Neuronal stem cell (in vitro differentiated cells): Measurements from ENCODE around the gene RTBDN.
A peak's percentile ranks its signal among the peaks of the same experiment; 100 is the strongest.

Source experiments
- DNase-seq: peaks from one replicate; pipeline ENCODE4 v3.0.0-alpha.2; 2013; ENCODE audit warnings: low spot score
- H2AFZ ChIP-seq: one replicate; pipeline ENCODE4 v1.6.1; 2013; ENCODE audit warnings: mild to moderate bottlenecking, low read length, inconsistent platforms
- H2AK5ac ChIP-seq: 2 replicates; pipeline ENCODE4 v1.6.1; 2013; ENCODE audit warnings: low read depth, mild to moderate bottlenecking, inconsistent platforms, low read length, moderate library complexity, mixed read lengths
- H2BK120ac ChIP-seq: 2 replicates; pipeline ENCODE4 v1.6.1; 2013; ENCODE audit warnings: low read depth, mild to moderate bottlenecking, inconsistent platforms, low read length, moderate library complexity, mixed read lengths
- H2BK12ac ChIP-seq: one replicate; pipeline ENCODE4 v1.6.1; 2013; ENCODE audit warnings: low read length, inconsistent platforms
- H2BK15ac ChIP-seq: 2 replicates; pipeline ENCODE4 v1.6.1; 2013; ENCODE audit warnings: mild to moderate bottlenecking, low read length, inconsistent platforms, mixed read lengths
- H2BK5ac ChIP-seq: one replicate; pipeline ENCODE4 v1.6.1; 2013; ENCODE audit warnings: inconsistent platforms, mild to moderate bottlenecking, low read length, moderate library complexity
- H3K14ac ChIP-seq: one replicate; pipeline ENCODE4 v1.6.1; 2013; ENCODE audit warnings: low read length, inconsistent platforms
- H3K18ac ChIP-seq: 2 replicates; pipeline ENCODE4 v1.6.1; 2013; ENCODE audit warnings: low read length, inconsistent platforms
- H3K23ac ChIP-seq: 2 replicates; pipeline ENCODE4 v1.6.1; 2013; ENCODE audit warnings: low read depth, mild to moderate bottlenecking, mixed read lengths, low read length, inconsistent platforms; ENCODE audit not compliant: poor library complexity
- H3K27ac ChIP-seq: replicated peaks from 3 replicates; pipeline ENCODE4 v1.5.1; 2013; ENCODE audit warnings: low read length, inconsistent platforms
- H3K27me3 ChIP-seq, 3 experiments: 2 replicates each; pipeline ENCODE4 v1.6.1; 2013; ENCODE audit warnings: low read length in 3 of 3, mild to moderate bottlenecking in 2 of 3, inconsistent platforms in 1 of 3, low read depth in 1 of 3, mixed read lengths in 1 of 3, moderate library complexity in 1 of 3; ENCODE audit not compliant: control insufficient read depth in 3 of 3, insufficient read depth in 3 of 3
- H3K36me3 ChIP-seq, 2 donors: replicated peaks in 1 of 2; 2 replicates each; pipeline ENCODE4 v1.6.1; 2013; ENCODE audit warnings: low read length in 2 of 2; ENCODE audit not compliant: control insufficient read depth in 2 of 2, insufficient read depth in 2 of 2
- H3K4ac ChIP-seq: 2 replicates; pipeline ENCODE4 v1.6.1; 2013; ENCODE audit warnings: inconsistent platforms, mild to moderate bottlenecking, low read length, moderate library complexity
- H3K4me1 ChIP-seq, 2 donors: 1 replicate in 1 of 2; 2 replicates in 1 of 2; pipeline ENCODE4 v1.6.1; 2013; ENCODE audit warnings: low read length in 2 of 2, low read depth in 1 of 2; ENCODE audit not compliant: control insufficient read depth in 2 of 2, insufficient read depth in 1 of 2
- H3K4me2 ChIP-seq: one replicate; pipeline ENCODE4 v1.6.1; 2013; ENCODE audit warnings: mild to moderate bottlenecking, low read length, inconsistent platforms; ENCODE audit not compliant: insufficient read depth, poor library complexity, severe bottlenecking
- H3K4me3 ChIP-seq, 2 donors: 2 replicates each; pipeline ENCODE4 v1.5.1; 2013; ENCODE audit warnings: low read length in 2 of 2, mild to moderate bottlenecking in 2 of 2, inconsistent platforms in 1 of 2, moderate library complexity in 1 of 2
- H3K79me1 ChIP-seq: one replicate; pipeline ENCODE4 v1.6.1; 2013; ENCODE audit warnings: low read depth, mild to moderate bottlenecking, inconsistent platforms, low read length, moderate library complexity
- H3K9ac ChIP-seq: one replicate; pipeline ENCODE4 v1.6.1; 2013; ENCODE audit warnings: mild to moderate bottlenecking, low read depth, low read length, inconsistent platforms; ENCODE audit not compliant: poor library complexity
- H3K9me3 ChIP-seq, 2 donors: replicated peaks in 1 of 2; 2 replicates each; pipeline versions ENCODE3 to v1.6.1; 2013; ENCODE audit warnings: low read length in 2 of 2, mild to moderate bottlenecking in 2 of 2, inconsistent platforms in 1 of 2, low read depth in 1 of 2, mixed read lengths in 1 of 2, moderate library complexity in 1 of 2; ENCODE audit not compliant: control insufficient read depth in 2 of 2, insufficient read depth in 1 of 2
- H4K8ac ChIP-seq: one replicate; pipeline ENCODE4 v1.6.1; 2013; ENCODE audit warnings: low read depth, mild to moderate bottlenecking, inconsistent platforms, low read length, moderate library complexity
- H4K91ac ChIP-seq: one replicate; pipeline ENCODE4 v1.6.1; 2013; ENCODE audit warnings: low read length, low read depth, mild to moderate bottlenecking, inconsistent platforms; ENCODE audit not compliant: poor library complexity
- WGBS, 2 donors: extraction: QIAGEN DNeasy Blood & Tissue Kit; methylation state at CpG; one replicate each; pipeline ENCODE4 v1.1.7; 2013; ENCODE audit warnings: missing lambda C conversion rate in 2 of 2, mixed read lengths in 1 of 2; ENCODE audit not compliant: insufficient read length in 2 of 2, insufficient replicate concordance in 1 of 2; ENCODE audit errors: extremely low coverage in 2 of 2; 5-methylcytosine and 5-hydroxymethylcytosine counted together

RTBDN gene

GRCh38 chr19:12838886-12839756 is 4.7 kb upstream of the RTBDN start:
- no peak overlapping the region for H4K91ac ChIP-seq
- H2BK12ac ChIP-seq, result no peak overlapping the region
- H3K36me3 ChIP-seq, result peaks cover 0 to 3% of the 10 kb centered on the region in 2 donors
- H3K14ac ChIP-seq, result no peak overlapping the region
- peak overlapping the region; percentile 88 for H3K4me2 ChIP-seq
- no peak overlapping the region for H2AK5ac ChIP-seq
- peaks cover 10 to 22% of the 10 kb centered on the region in 2 donors for H3K4me1 ChIP-seq
- H2BK15ac ChIP-seq, result peak overlapping the region; percentile 62
- WGBS, 2 donors, result no CpG with 5 or more reads among the region's 21 CpGs
- H2AFZ ChIP-seq, result peak overlapping the region; percentile 98
- no peak overlapping the region for H3K4ac ChIP-seq
- H3K4me3 ChIP-seq, result peak overlapping the region; percentile 68 to 86
- no peak overlapping the region for H3K27ac ChIP-seq
- H2BK5ac ChIP-seq, result no peak overlapping the region
- H3K27me3 ChIP-seq, result peaks cover 10 to 27% (median 25%) of the 10 kb centered on the region in 3 experiments
- peak overlapping the region; percentile 73 for H3K9ac ChIP-seq
- no peaks in the 10 kb centered on the region for H3K79me1 ChIP-seq
- H2BK120ac ChIP-seq, result no peak overlapping the region
- no peak for DNase-seq
- peak overlapping the region; percentile 85 for H3K18ac ChIP-seq
- no peaks in the 10 kb centered on the region for H3K9me3 ChIP-seq
- H3K23ac ChIP-seq, result peak overlapping the region; percentile 32
- H4K8ac ChIP-seq, result no peak overlapping the region

- Histone ChIP-seq H3K4me3 (peak within 1 kb of the TSS; percentile 68 to 86), H2BK120ac (no peak within 1 kb of the TSS), H2BK12ac (no peak within 1 kb of the TSS), H2BK5ac (no peak within 1 kb of the TSS), H3K27me3 (peaks cover 12 to 31% (median 30%) of the 10 kb centered on the region in 3 experiments), H3K4me1 (peaks cover 10 to 22% of the 10 kb centered on the region in 2 donors), H3K18ac (peak within 1 kb of the TSS; percentile 85), H3K23ac (peak within 1 kb of the TSS; percentile 32), H4K8ac (no peak within 1 kb of the TSS), H2AFZ (peak within 1 kb of the TSS; percentile 98), H2BK15ac (peak within 1 kb of the TSS; percentile 62), H3K36me3 (peaks cover 0 to 3% of the 10 kb centered on the region in 2 donors), H3K4ac (no peak within 1 kb of the TSS), H4K91ac (no peak within 1 kb of the TSS), H2AK5ac (no peak within 1 kb of the TSS), H3K14ac (no peak within 1 kb of the TSS), H3K4me2 (peak within 1 kb of the TSS; percentile 88), H3K9me3 (no peaks in the 10 kb centered on the region), H3K27ac (no peak within 1 kb of the TSS), H3K79me1 (no peaks in the 10 kb centered on the region), H3K9ac (peak within 1 kb of the TSS; percentile 78)
- WGBS, 2 donors, result no CpG with 5 or more reads among the region's 69 CpGs
- DNase-seq, result no peak
Measured at GRCh38 chr19:12838182-12838885, 4.0 kb upstream of the RTBDN start, which contains the start of gene MAST1. TSS of gene MAST1 (plus strand) at chr19:12838515. CDS start at chr19:12838573, 58 bp downstream.

- Histone ChIP-seq H3K4me3 (no peak overlapping the region), H3K4me2 (no peak overlapping the region), H4K91ac (no peak overlapping the region), H2BK15ac (no peak overlapping the region), H3K79me1 (no peaks in the 10 kb centered on the region), H2BK5ac (no peak overlapping the region), H3K9ac (no peak overlapping the region), H3K14ac (no peak overlapping the region), H3K18ac (no peak overlapping the region), H2AFZ (no peak overlapping the region), H3K27me3 (peaks cover 12 to 39% (median 38%) of the 10 kb centered on the region in 3 experiments), H3K27ac (no peak overlapping the region), H3K36me3 (no peaks in the 10 kb centered on the region), H2BK120ac (no peak overlapping the region), H3K4me1 (peaks cover 14 to 22% of the 10 kb centered on the region in 2 donors), H3K4ac (no peak overlapping the region), H2AK5ac (no peak overlapping the region), H3K9me3 (no peaks in the 10 kb centered on the region), H3K23ac (no peak overlapping the region), H4K8ac (no peak overlapping the region), H2BK12ac (no peak overlapping the region)
- DNase-seq, result no peak
- WGBS, 2 donors, result no CpG with 5 or more reads among the region's 4 CpGs
Measured at GRCh38 chr19:12837225-12837624, 2.8 kb upstream of the RTBDN start.

GRCh38 chr19:12836529-12836863 is 2.1 kb upstream of the RTBDN start:
- no peak overlapping the region for H3K27ac ChIP-seq
- no peak overlapping the region for H3K9ac ChIP-seq
- H2AK5ac ChIP-seq, result no peak overlapping the region
- H3K4me2 ChIP-seq, result no peak overlapping the region
- H3K4me3 ChIP-seq, result no peak overlapping the region
- H2BK15ac ChIP-seq, result no peak overlapping the region
- peaks cover 12 to 45% (median 45%) of the 10 kb centered on the region in 3 experiments for H3K27me3 ChIP-seq
- no peak overlapping the region for H3K14ac ChIP-seq
- H4K8ac ChIP-seq, result no peak overlapping the region
- DNase-seq, result no peak
- WGBS, 2 donors, result no CpG with 5 or more reads among the region's 6 CpGs
- H2BK5ac ChIP-seq, result no peak overlapping the region
- no peak overlapping the region for H4K91ac ChIP-seq
- H3K36me3 ChIP-seq, result no peaks in the 10 kb centered on the region
- H3K79me1 ChIP-seq, result no peaks in the 10 kb centered on the region
- no peak overlapping the region for H2BK120ac ChIP-seq
- no peak overlapping the region for H3K4ac ChIP-seq
- no peaks in the 10 kb centered on the region for H3K9me3 ChIP-seq
- H2AFZ ChIP-seq, result no peak overlapping the region
- no peak overlapping the region for H3K18ac ChIP-seq
- H3K4me1 ChIP-seq, result peaks cover 13 to 17% of the 10 kb centered on the region in 2 donors
- no peak overlapping the region for H3K23ac ChIP-seq
- no peak overlapping the region for H2BK12ac ChIP-seq
